ACC112 (cell line): ENCODE measurements around the gene CTNNA3.

Experiments
- H2AFZ ChIP-seq: fragments of 200-600 bp; sonication (generic); one replicate; pipeline ENCODE4 v1.6.0; 2017; ENCODE audit warnings: antibody characterized with exemption, low read length; ENCODE audit not compliant: unreplicated experiment
- H3K27ac ChIP-seq: fragments of 200-600 bp; sonication (generic); 2 replicates; pipeline ENCODE4 v1.5.1; 2014; ENCODE audit warnings: low read depth, mild to moderate bottlenecking, antibody characterized with exemption, low read length, moderate library complexity
- H3K27me3 ChIP-seq: fragments of 200-600 bp; sonication (generic); 2 replicates; pipeline ENCODE4 v1.6.1; 2014; ENCODE audit warnings: mild to moderate bottlenecking, antibody characterized with exemption, low read length, moderate library complexity, mixed read lengths; ENCODE audit not compliant: insufficient read depth
- H3K36me3 ChIP-seq: fragments of 200-600 bp; sonication (generic); 2 replicates; pipeline ENCODE4 v1.6.1; 2016; ENCODE audit warnings: mild to moderate bottlenecking, antibody characterized with exemption, low read length, moderate library complexity, mixed read lengths; ENCODE audit not compliant: insufficient read depth
- H3K4me1 ChIP-seq: fragments of 200-600 bp; sonication (generic); one replicate; pipeline ENCODE4 v1.6.1; 2016; ENCODE audit warnings: low read length, mixed read lengths; ENCODE audit not compliant: insufficient read depth, unreplicated experiment, control insufficient read depth
- H3K4me3 ChIP-seq: fragments of 200-600 bp; sonication (generic); 2 replicates; pipeline ENCODE4 v1.5.1; 2014; ENCODE audit warnings: mild to moderate bottlenecking, low read depth, low read length
- H3K79me2 ChIP-seq: fragments of 200-600 bp; sonication (generic); one replicate; pipeline ENCODE4 v1.6.0; 2016; ENCODE audit warnings: low read length; ENCODE audit not compliant: control insufficient read depth, unreplicated experiment, insufficient read depth

CTNNA3 gene

GRCh38 chr10:65964205-65964604, 1731.8 kb downstream of the CTNNA3 start:
- H3K27ac ChIP-seq = no peak overlapping the region
- no peaks in the 10 kb centered on the region for H3K36me3 ChIP-seq
- no peaks in the 10 kb centered on the region for H3K4me1 ChIP-seq

GRCh38 chr10:65952086-65952485, 1743.9 kb downstream of the CTNNA3 start:
- Histone ChIP-seq H2AFZ (no peak overlapping the region), H3K27me3 (no peaks in the 10 kb centered on the region), H3K79me2 (no peaks in the 10 kb centered on the region), H3K4me3 (no peak overlapping the region), H3K27ac (no peak overlapping the region), H3K4me1 (no peaks in the 10 kb centered on the region), H3K36me3 (no peaks in the 10 kb centered on the region)

More at GRCh38 chr10:65964205-65964604, 1731.8 kb downstream of the CTNNA3 start:
- H3K79me2 ChIP-seq = no peaks in the 10 kb centered on the region
- H3K4me3 ChIP-seq = no peak overlapping the region
- H2AFZ ChIP-seq = no peak overlapping the region
- no peaks in the 10 kb centered on the region for H3K27me3 ChIP-seq

- Histone ChIP-seq H3K27ac (no peak overlapping the region), H3K4me1 (no peaks in the 10 kb centered on the region), H3K36me3 (no peaks in the 10 kb centered on the region), H2AFZ (no peak overlapping the region), H3K27me3 (no peaks in the 10 kb centered on the region), H3K4me3 (no peak overlapping the region), H3K79me2 (no peaks in the 10 kb centered on the region)
Measured at GRCh38 chr10:65950075-65950474, 1745.9 kb downstream of the CTNNA3 start.

GRCh38 chr10:65949526-65949925, 1746.5 kb downstream of the CTNNA3 start:
- H3K27ac ChIP-seq = no peak overlapping the region
- H3K4me3 ChIP-seq = no peak overlapping the region
- H3K27me3 ChIP-seq = no peaks in the 10 kb centered on the region
- H2AFZ ChIP-seq = no peak overlapping the region
- no peaks in the 10 kb centered on the region for H3K36me3 ChIP-seq
- no peaks in the 10 kb centered on the region for H3K79me2 ChIP-seq
- H3K4me1 ChIP-seq = no peaks in the 10 kb centered on the region

- Histone ChIP-seq H3K4me3 (no peak overlapping the region), H2AFZ (no peak overlapping the region), H3K36me3 (no peaks in the 10 kb centered on the region), H3K79me2 (no peaks in the 10 kb centered on the region), H3K27me3 (no peaks in the 10 kb centered on the region), H3K27ac (no peak overlapping the region), H3K4me1 (no peaks in the 10 kb centered on the region)
Measured at GRCh38 chr10:65945061-65945460, 1750.9 kb downstream of the CTNNA3 start.

GRCh38 chr10:65943451-65943850, 1752.5 kb downstream of the CTNNA3 start:
- H3K4me3 ChIP-seq = no peak overlapping the region
- no peak overlapping the region for H2AFZ ChIP-seq
- no peaks in the 10 kb centered on the region for H3K4me1 ChIP-seq
- no peaks in the 10 kb centered on the region for H3K36me3 ChIP-seq
- no peaks in the 10 kb centered on the region for H3K79me2 ChIP-seq
- H3K27me3 ChIP-seq = no peaks in the 10 kb centered on the region
- no peak overlapping the region for H3K27ac ChIP-seq

GRCh38 chr10:65940816-65941662, 1755.0 kb downstream of the CTNNA3 start:
- Histone ChIP-seq H2AFZ (no peak overlapping the region), H3K4me3 (no peak overlapping the region), H3K4me1 (no peaks in the 10 kb centered on the region), H3K27ac (no peak overlapping the region), H3K79me2 (no peaks in the 10 kb centered on the region), H3K36me3 (no peaks in the 10 kb centered on the region), H3K27me3 (no peaks in the 10 kb centered on the region)

GRCh38 chr10:65940105-65940504, 1755.9 kb downstream of the CTNNA3 start:
- Histone ChIP-seq H3K36me3 (no peaks in the 10 kb centered on the region), H3K4me3 (no peak overlapping the region), H3K4me1 (no peaks in the 10 kb centered on the region), H2AFZ (no peak overlapping the region), H3K27ac (no peak overlapping the region), H3K27me3 (no peaks in the 10 kb centered on the region), H3K79me2 (no peaks in the 10 kb centered on the region)

- Histone ChIP-seq H3K27me3 (no peaks in the 10 kb centered on the region), H3K4me1 (no peaks in the 10 kb centered on the region), H3K36me3 (no peaks in the 10 kb centered on the region), H2AFZ (no peak overlapping the region), H3K4me3 (no peak overlapping the region), H3K27ac (no peak overlapping the region), H3K79me2 (no peaks in the 10 kb centered on the region)
Measured at GRCh38 chr10:65931291-65932070, 1764.5 kb downstream of the CTNNA3 start.

GRCh38 chr10:65911151-65911835, 1784.7 kb downstream of the CTNNA3 start:
- Histone ChIP-seq H3K27ac (no peak overlapping the region), H3K4me3 (no peak overlapping the region), H3K36me3 (no peaks in the 10 kb centered on the region), H3K79me2 (no peaks in the 10 kb centered on the region), H2AFZ (no peak overlapping the region), H3K27me3 (no peaks in the 10 kb centered on the region), H3K4me1 (no peaks in the 10 kb centered on the region)
